Trophoblast cell (in vitro differentiated cells and primary cell): ENCODE data around the gene LTB4R2.
A peak's percentile ranks its signal among the peaks of the same experiment; 100 is the strongest.

ENCODE experiments used
- DNase-seq, 2 donors: peaks; one replicate each; pipeline ENCODE4 v3.0.0-alpha.2; 2016
- H2AFZ ChIP-seq: 2 replicates; pipeline ENCODE4 v1.6.1; 2013; ENCODE audit warnings: low read length, moderate library complexity, mild to moderate bottlenecking; ENCODE audit not compliant: insufficient read depth, poor library complexity
- H2AK5ac ChIP-seq: 2 replicates; pipeline ENCODE4 v1.6.1; 2013; ENCODE audit warnings: mild to moderate bottlenecking, low read length
- H2BK120ac ChIP-seq: 2 replicates; pipeline ENCODE4 v1.6.1; 2013; ENCODE audit warnings: low read length, mild to moderate bottlenecking, moderate library complexity; ENCODE audit not compliant: insufficient read depth, poor library complexity
- H2BK12ac ChIP-seq: 2 replicates; pipeline ENCODE4 v1.6.1; 2013; ENCODE audit warnings: mild to moderate bottlenecking, low read length, moderate library complexity
- H2BK5ac ChIP-seq: 2 replicates; pipeline ENCODE4 v1.6.1; 2013; ENCODE audit warnings: low read length, low read depth, moderate library complexity, mild to moderate bottlenecking; ENCODE audit not compliant: poor library complexity
- H3K14ac ChIP-seq: 2 replicates; pipeline ENCODE4 v1.6.1; 2013; ENCODE audit warnings: mild to moderate bottlenecking, low read length
- H3K18ac ChIP-seq: 2 replicates; pipeline ENCODE4 v1.6.1; 2013; ENCODE audit warnings: mild to moderate bottlenecking, low read length
- H3K23ac ChIP-seq: 2 replicates; pipeline ENCODE4 v1.6.1; 2013; ENCODE audit warnings: low read length
- H3K27ac ChIP-seq: 2 replicates; pipeline ENCODE4 v1.5.1; 2013; ENCODE audit warnings: low read depth, mild to moderate bottlenecking, inconsistent platforms, low read length, moderate library complexity
- H3K27me3 ChIP-seq: 2 replicates; pipeline ENCODE4 v1.6.1; 2013; ENCODE audit warnings: inconsistent platforms, mild to moderate bottlenecking, low read length, moderate library complexity; ENCODE audit not compliant: insufficient read depth
- H3K36me3 ChIP-seq, 2 experiments: 1 replicate in 1 of 2; 2 replicates in 1 of 2; pipeline ENCODE4 v1.6.1; 2013; ENCODE audit warnings: low read length in 2 of 2, mild to moderate bottlenecking in 2 of 2, moderate library complexity in 1 of 2; ENCODE audit not compliant: insufficient read depth in 2 of 2, control insufficient read depth in 1 of 2
- H3K4ac ChIP-seq: 2 replicates; pipeline ENCODE4 v1.6.1; 2013; ENCODE audit warnings: low read depth, mild to moderate bottlenecking, low read length, moderate library complexity
- H3K4me1 ChIP-seq, 2 experiments: 1 replicate in 1 of 2; 2 replicates in 1 of 2; pipeline ENCODE4 v1.6.1; 2013; ENCODE audit warnings: low read length in 2 of 2, mild to moderate bottlenecking in 2 of 2, moderate library complexity in 1 of 2; ENCODE audit not compliant: insufficient read depth in 2 of 2, control insufficient read depth in 1 of 2
- H3K4me2 ChIP-seq: 2 replicates; pipeline ENCODE4 v1.6.1; 2013; ENCODE audit warnings: inconsistent platforms, mild to moderate bottlenecking, low read length, moderate library complexity
- H3K4me3 ChIP-seq: 2 replicates; pipeline ENCODE4 v1.5.1; 2013; ENCODE audit warnings: mild to moderate bottlenecking, low read depth, low read length, inconsistent platforms
- H3K79me1 ChIP-seq: one replicate; pipeline ENCODE4 v1.6.1; 2013; ENCODE audit warnings: low read length
- H3K79me2 ChIP-seq: 2 replicates; pipeline ENCODE4 v1.6.1; 2013; ENCODE audit warnings: low read length, mild to moderate bottlenecking; ENCODE audit not compliant: control insufficient read depth, insufficient read depth, poor library complexity
- H3K9ac ChIP-seq: 2 replicates; pipeline ENCODE4 v1.6.1; 2013; ENCODE audit warnings: mild to moderate bottlenecking, low read length
- H3K9me3 ChIP-seq: 2 replicates; pipeline ENCODE4 v1.6.1; 2013; ENCODE audit warnings: low read depth, mild to moderate bottlenecking, control low read depth, inconsistent platforms, low read length; ENCODE audit not compliant: insufficient read depth
- H4K12ac ChIP-seq: 2 replicates; pipeline ENCODE4 v1.6.1; 2013; ENCODE audit warnings: low read depth, mild to moderate bottlenecking, low read length, moderate library complexity
- H4K8ac ChIP-seq: 2 replicates; pipeline ENCODE4 v1.6.1; 2013; ENCODE audit warnings: low read depth, mild to moderate bottlenecking, low read length, moderate library complexity
- H4K91ac ChIP-seq: one replicate; pipeline ENCODE4 v1.6.1; 2013; ENCODE audit warnings: low read depth, mild to moderate bottlenecking, low read length, moderate library complexity
- WGBS: extraction: QIAGEN DNeasy Blood & Tissue Kit; methylation state at CpG from one replicate; pipeline ENCODE4 v1.1.7; 2013; ENCODE audit warnings: missing lambda C conversion rate; ENCODE audit not compliant: insufficient read length, insufficient coverage; ENCODE audit errors: extremely low coverage; 5-methylcytosine and 5-hydroxymethylcytosine counted together

LTB4R2 gene

GRCh38 chr14:24270537-24271133, 39.3 kb upstream of the LTB4R2 start:
- H3K18ac ChIP-seq: peak overlapping the region; percentile 84
- DNase-seq: no peak
- H3K79me2 ChIP-seq: peaks cover 2% of the 10 kb centered on the region
- H3K79me1 ChIP-seq: peaks cover 5% of the 10 kb centered on the region
- H2BK12ac ChIP-seq: no peak overlapping the region
- H3K9ac ChIP-seq: no peak overlapping the region
- no peak overlapping the region for H2AFZ ChIP-seq
- H2BK5ac ChIP-seq: no peak overlapping the region
- H4K8ac ChIP-seq: peak overlapping the region; percentile 95
- no peaks in the 10 kb centered on the region for H3K27me3 ChIP-seq
- H3K36me3 ChIP-seq: peaks cover 30 to 37% of the 10 kb centered on the region in 2 experiments
- peak overlapping the region; percentile 81 for H3K4me3 ChIP-seq
- H3K14ac ChIP-seq: peak overlapping the region; percentile 94
- H3K4me2 ChIP-seq: peak overlapping the region; percentile 74
- H3K4me1 ChIP-seq: peaks cover 3 to 9% of the 10 kb centered on the region in 2 experiments
- H2BK120ac ChIP-seq: no peak overlapping the region
- H3K4ac ChIP-seq: no peak overlapping the region
- H2AK5ac ChIP-seq: no peak overlapping the region
- H4K12ac ChIP-seq: peak overlapping the region; percentile 78
- H4K91ac ChIP-seq: peak overlapping the region; percentile 97
- WGBS: no CpG with 5 or more reads among the region's 13 CpGs
- H3K9me3 ChIP-seq: no peaks in the 10 kb centered on the region
- H3K27ac ChIP-seq: peak overlapping the region; percentile 96
- no peak overlapping the region for H3K23ac ChIP-seq

- H3K14ac ChIP-seq: peak within 1 kb of the TSS; percentile 94
- peak within 1 kb of the TSS; percentile 67 for H2AFZ ChIP-seq
- peak within 1 kb of the TSS; percentile 56 for H3K4ac ChIP-seq
- peaks cover 27 to 32% of the 10 kb centered on the region in 2 experiments for H3K36me3 ChIP-seq
- no peak within 1 kb of the TSS for H3K23ac ChIP-seq
- peak within 1 kb of the TSS; percentile 78 for H4K12ac ChIP-seq
- H3K4me1 ChIP-seq: peaks cover 3 to 9% of the 10 kb centered on the region in 2 experiments
- H3K9ac ChIP-seq: peak within 1 kb of the TSS; percentile 82
- peak within 1 kb of the TSS; percentile 77 for H3K4me2 ChIP-seq
- peak within 1 kb of the TSS; percentile 95 for H4K8ac ChIP-seq
- H3K9me3 ChIP-seq: no peaks in the 10 kb centered on the region
- peak within 1 kb of the TSS; percentile 81 for H3K4me3 ChIP-seq
- no peak within 1 kb of the TSS for H2BK12ac ChIP-seq
- peaks cover 5% of the 10 kb centered on the region for H3K79me1 ChIP-seq
- H3K79me2 ChIP-seq: peaks cover 2% of the 10 kb centered on the region
- H3K27me3 ChIP-seq: no peaks in the 10 kb centered on the region
- WGBS: no CpG with 5 or more reads among the region's 61 CpGs
- H3K27ac ChIP-seq: peak within 1 kb of the TSS; percentile 96
- peak within 1 kb of the TSS; percentile 29 for H2AK5ac ChIP-seq
- H4K91ac ChIP-seq: peak within 1 kb of the TSS; percentile 97
- H2BK120ac ChIP-seq: peak within 1 kb of the TSS; percentile 84
- peak; percentile 84 to 95 for DNase-seq
- H3K18ac ChIP-seq: peak within 1 kb of the TSS; percentile 84
- H2BK5ac ChIP-seq: peak within 1 kb of the TSS; percentile 91
Measured at GRCh38 chr14:24271134-24271833, 38.7 kb upstream of the LTB4R2 start, which contains the start of gene RABGGTA. Gene RABGGTA, minus strand, starts transcription at chr14:24271597. Its CDS starts 482 bp downstream, at chr14:24271115.

- no peak overlapping the region for H2BK5ac ChIP-seq
- no peaks in the 10 kb centered on the region for H3K9me3 ChIP-seq
- peaks cover 5% of the 10 kb centered on the region for H3K79me1 ChIP-seq
- peak overlapping the region; percentile 23 for H4K8ac ChIP-seq
- peaks cover 3 to 9% of the 10 kb centered on the region in 2 experiments for H3K4me1 ChIP-seq
- peak overlapping the region; percentile 17 for H3K18ac ChIP-seq
- peak overlapping the region; percentile 14 for H2AFZ ChIP-seq
- no peak overlapping the region for H4K12ac ChIP-seq
- H2AK5ac ChIP-seq: no peak overlapping the region
- no peaks in the 10 kb centered on the region for H3K27me3 ChIP-seq
- peak overlapping the region; percentile 81 for H3K4me3 ChIP-seq
- DNase-seq: no peak
- no peak overlapping the region for H3K23ac ChIP-seq
- no peak overlapping the region for H2BK120ac ChIP-seq
- peak overlapping the region; percentile 7 for H4K91ac ChIP-seq
- H3K4ac ChIP-seq: peak overlapping the region; percentile 31
- no peak overlapping the region for H2BK12ac ChIP-seq
- WGBS: no CpG with 5 or more reads among the region's 3 CpGs
- peak overlapping the region; percentile 42 for H3K9ac ChIP-seq
- peaks cover 2% of the 10 kb centered on the region for H3K79me2 ChIP-seq
- peak overlapping the region; percentile 77 for H3K4me2 ChIP-seq
- H3K27ac ChIP-seq: no peak overlapping the region
- H3K14ac ChIP-seq: no peak overlapping the region
- H3K36me3 ChIP-seq: peaks cover 22 to 26% of the 10 kb centered on the region in 2 experiments
Measured at GRCh38 chr14:24271834-24272263, 38.1 kb upstream of the LTB4R2 start.

- Histone ChIP-seq H3K27ac (no peak overlapping the region), H4K91ac (no peak overlapping the region), H3K4me2 (no peak overlapping the region), H3K9ac (no peak overlapping the region), H3K14ac (no peak overlapping the region), H3K4me1 (peaks cover 2 to 7% of the 10 kb centered on the region in 2 experiments), H3K18ac (no peak overlapping the region), H4K8ac (no peak overlapping the region), H2BK12ac (no peak overlapping the region), H4K12ac (no peak overlapping the region), H3K79me2 (peaks cover 2% of the 10 kb centered on the region), H3K23ac (no peak overlapping the region), H3K4me3 (no peak overlapping the region), H3K36me3 (peaks cover 15 to 20% of the 10 kb centered on the region in 2 experiments), H3K27me3 (no peaks in the 10 kb centered on the region), H2AK5ac (no peak overlapping the region), H3K79me1 (peaks cover 5% of the 10 kb centered on the region), H2AFZ (no peak overlapping the region), H3K9me3 (no peaks in the 10 kb centered on the region), H3K4ac (no peak overlapping the region), H2BK120ac (no peak overlapping the region), H2BK5ac (no peak overlapping the region)
- WGBS: no CpG with 5 or more reads among the region's 2 CpGs
- DNase-seq: no peak
Measured at GRCh38 chr14:24272467-24272866, 37.5 kb upstream of the LTB4R2 start.
